MM.1S (cell line): ENCODE data around the gene MIER3.

Experiments used
- DNase-seq: peaks from one replicate; pipeline ENCODE4 v3.0.0-alpha.2; 2015
- H2AFZ ChIP-seq: fragments of 300-600 bp; sonication (generic); 2 replicates; pipeline ENCODE4 v1.6.0; 2016; ENCODE audit warnings: antibody characterized with exemption, low read length
- H3F3A ChIP-seq: fragments of 300-600 bp; sonication (generic); 2 replicates; pipeline ENCODE4 v1.6.1; 2016; ENCODE audit warnings: mild to moderate bottlenecking, antibody characterized with exemption, low read length, moderate library complexity, mixed read lengths; ENCODE audit not compliant: insufficient read depth
- H3K27ac ChIP-seq: fragments of 300-600 bp; sonication (generic); 2 replicates; pipeline ENCODE4 v1.5.1; 2016; ENCODE audit warnings: mild to moderate bottlenecking, low read length
- H3K27me3 ChIP-seq: fragments of 300-600 bp; sonication (generic); replicated peaks from 2 replicates; pipeline ENCODE4 v1.6.0; 2016; ENCODE audit warnings: low read length; ENCODE audit not compliant: insufficient read depth
- H3K36me3 ChIP-seq: fragments of 300-600 bp; sonication (generic); replicated peaks from 2 replicates; pipeline ENCODE4 v1.6.1; 2016; ENCODE audit warnings: mild to moderate bottlenecking, low read length, mixed read lengths; ENCODE audit not compliant: insufficient read depth
- H3K4me1 ChIP-seq: fragments of 300-600 bp; sonication (generic); 2 replicates; pipeline ENCODE4 v1.6.1; 2016; ENCODE audit warnings: low read length, mixed read lengths
- H3K4me2 ChIP-seq: fragments of 300-600 bp; sonication (generic); 2 replicates; pipeline ENCODE4 v1.6.0; 2016; ENCODE audit warnings: low read depth, low read length
- H3K4me3 ChIP-seq: fragments of 300-600 bp; sonication (generic); 2 replicates; pipeline ENCODE4 v1.5.1; 2016; ENCODE audit warnings: low read length, mixed read lengths
- H3K79me2 ChIP-seq: fragments of 300-600 bp; sonication (generic); 2 replicates; pipeline ENCODE4 v1.6.1; 2016; ENCODE audit warnings: mixed run types, low read length, mixed read lengths
- H3K9ac ChIP-seq: fragments of 300-600 bp; sonication (generic); 2 replicates; pipeline ENCODE4 v1.6.1; 2016; ENCODE audit warnings: low read length, mixed read lengths
- H3K9me2 ChIP-seq: fragments of 300-600 bp; sonication (generic); replicated peaks from 2 replicates; pipeline ENCODE4 v1.6.1; 2016; ENCODE audit warnings: mild to moderate bottlenecking, low read length, mixed read lengths; ENCODE audit not compliant: insufficient read depth
- H3K9me3 ChIP-seq: fragments of 300-600 bp; sonication (generic); replicated peaks from 2 replicates; pipeline ENCODE4 v1.6.1; 2016; ENCODE audit warnings: mild to moderate bottlenecking, low read length, mixed read lengths; ENCODE audit not compliant: insufficient read depth
- H4K20me1 ChIP-seq: fragments of 300-600 bp; sonication (generic); 2 replicates; pipeline ENCODE4 v1.6.1; 2016; ENCODE audit warnings: mild to moderate bottlenecking, low read length, moderate library complexity, mixed read lengths; ENCODE audit not compliant: insufficient read depth
- CTCF ChIP-seq: fragments of 300-600 bp; sonication (generic); IDR thresholded peaks from 2 replicates; pipeline ENCODE4 v1.5.1; 2016; ENCODE audit warnings: antibody characterized with exemption, low read length, mixed read lengths
- EZH2 ChIP-seq: fragments of 300-600 bp; sonication (generic); optimal IDR thresholded peaks from 2 replicates; pipeline ENCODE3; 2017; ENCODE audit warnings: low read depth, mild to moderate bottlenecking, antibody characterized with exemption, low read length, mixed read lengths
- EZH2phosphoT487 ChIP-seq: fragments of 300-600 bp; sonication (generic); IDR thresholded peaks from 2 replicates; pipeline ENCODE4 v1.6.1; 2018; ENCODE audit warnings: antibody characterized with exemption, low read length

Gene MIER3

GRCh38 chr5:56917534-56917933 lies 34.4 kb downstream of the MIER3 start:
- H3K9ac ChIP-seq: no peak overlapping the region
- no peaks in the 10 kb centered on the region for H3K9me3 ChIP-seq
- H3K79me2 ChIP-seq: no peaks in the 10 kb centered on the region
- no peaks in the 10 kb centered on the region for H3K36me3 ChIP-seq
- no peak overlapping the region for H3K4me3 ChIP-seq
- H3K4me1 ChIP-seq: no peaks in the 10 kb centered on the region
- no peak for DNase-seq
- no peaks in the 10 kb centered on the region for H4K20me1 ChIP-seq
- TF ChIP-seq EZH2phosphoT487: no peak
- no peak for TF ChIP-seq CTCF
- no peak for TF ChIP-seq EZH2
- no peak overlapping the region for H3K4me2 ChIP-seq
- H2AFZ ChIP-seq: no peak overlapping the region
- H3K27me3 ChIP-seq: no peaks in the 10 kb centered on the region
- H3F3A ChIP-seq: no peaks in the 10 kb centered on the region
- no peaks in the 10 kb centered on the region for H3K9me2 ChIP-seq
- no peak overlapping the region for H3K27ac ChIP-seq

- Histone ChIP-seq H3K79me2 (peaks cover 10% of the 10 kb centered on the region), H3K27ac (no peak overlapping the region), H4K20me1 (no peaks in the 10 kb centered on the region), H3K4me3 (no peak overlapping the region), H3K9me2 (no peaks in the 10 kb centered on the region), H3K9me3 (no peaks in the 10 kb centered on the region), H2AFZ (no peak overlapping the region), H3F3A (peaks cover 8% of the 10 kb centered on the region), H3K4me1 (peaks cover 9% of the 10 kb centered on the region; the same call in 1 of the 2 replicates), H3K9ac (no peak overlapping the region), H3K36me3 (no peaks in the 10 kb centered on the region), H3K4me2 (no peak overlapping the region), H3K27me3 (no peaks in the 10 kb centered on the region)
- no peak for TF ChIP-seq CTCF
- TF ChIP-seq EZH2: no peak
- TF ChIP-seq EZH2phosphoT487: no peak
- no peak for DNase-seq
Measured at GRCh38 chr5:56914678-56915077, 37.2 kb downstream of the MIER3 start.

- Histone ChIP-seq H3K79me2 (peaks cover 10% of the 10 kb centered on the region), H3K4me2 (no peak overlapping the region), H2AFZ (no peak overlapping the region), H3K27ac (no peak overlapping the region), H3K9me2 (no peaks in the 10 kb centered on the region), H3K36me3 (no peaks in the 10 kb centered on the region), H4K20me1 (no peaks in the 10 kb centered on the region), H3K9me3 (no peaks in the 10 kb centered on the region), H3K4me3 (no peak overlapping the region), H3F3A (peaks cover 11% of the 10 kb centered on the region), H3K9ac (no peak overlapping the region), H3K4me1 (peaks cover 9% of the 10 kb centered on the region; the same call in 1 of the 2 replicates), H3K27me3 (no peaks in the 10 kb centered on the region)
- TF ChIP-seq EZH2: no peak
- no peak for TF ChIP-seq CTCF
- no peak for TF ChIP-seq EZH2phosphoT487
- DNase-seq: no peak
Measured at GRCh38 chr5:56913766-56914165, 38.2 kb downstream of the MIER3 start.
